Activated T-helper 1 cell treated with anti-CD3 and anti-CD28 coated beads, Interleukin-2, amount 50 U/mL, for 16 hours (primary cell): ENCODE measurements around the gene SLC25A21.
"Not testable (repeated sequence)": the region's sequence is repeated elsewhere in the genome, so short reads cannot be mapped to it uniquely, and the experiment has no call there.

Source experiments
- DNase-seq, 2 donors: peaks; one replicate each; pipeline ENCODE4 v3.0.0-alpha.2; 2020; ENCODE audit warnings: low read depth in 1 of 2, low spot score in 1 of 2

SLC25A21 gene

DNA sequence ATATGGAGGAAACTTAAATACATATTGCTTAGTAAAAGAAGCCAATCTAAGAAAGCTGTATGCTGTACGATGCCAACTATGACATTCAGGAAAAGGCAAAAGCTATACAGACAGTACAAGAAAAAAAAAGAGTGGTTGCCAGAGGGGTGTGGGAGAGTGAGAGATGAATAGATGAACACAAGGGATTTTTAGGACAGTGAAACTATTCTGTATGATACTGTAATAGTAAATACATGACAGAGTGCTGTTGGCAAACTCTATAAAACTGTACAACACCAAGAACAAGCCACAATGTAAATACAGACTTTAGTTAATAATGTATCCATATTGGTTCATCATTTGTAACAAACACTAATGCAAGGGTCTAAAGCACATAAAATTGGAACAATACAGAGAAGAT lies 14.5 kb upstream of the SLC25A21 start:
- DNase-seq: no peak

GRCh38 chr14:37185670-37186069 lies 13.3 kb upstream of the SLC25A21 start:
- no peak for DNase-seq

GRCh38 chr14:37184520-37184919 lies 12.1 kb upstream of the SLC25A21 start:
- not testable (repeated sequence) for DNase-seq

DNA sequence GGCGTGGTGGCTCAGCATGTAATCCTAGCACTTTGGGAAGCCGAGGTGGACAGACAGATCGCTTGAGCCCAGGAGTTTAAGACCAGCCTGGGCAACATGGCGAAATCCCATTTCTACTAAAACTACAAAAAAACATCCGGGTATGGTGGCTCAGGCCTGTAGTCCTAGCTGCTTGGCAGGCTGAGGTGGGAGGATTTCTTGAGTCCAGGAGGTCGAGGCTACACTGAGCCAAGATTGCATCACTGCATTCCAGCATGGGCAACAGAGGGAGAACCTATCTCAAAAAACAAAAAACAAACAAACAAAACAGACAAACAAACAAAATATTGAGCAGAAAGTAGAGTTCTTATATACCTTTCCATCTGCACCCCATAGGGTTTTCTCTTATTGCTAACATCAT lies 9.0 kb upstream of the SLC25A21 start:
- DNase-seq: no peak

GRCh38 chr14:37180886-37181285 lies 8.5 kb upstream of the SLC25A21 start:
- not testable (repeated sequence) for DNase-seq

GRCh38 chr14:37179896-37180502 lies 7.6 kb upstream of the SLC25A21 start:
- no peak for DNase-seq

GRCh38 chr14:37172936-37173614 lies 669 bp upstream of the SLC25A21 start:
- no peak for DNase-seq

- DNase-seq: no peak
Observed at GRCh38 chr14:37171678-37172023, 755 bp downstream of the SLC25A21 start.

DNA sequence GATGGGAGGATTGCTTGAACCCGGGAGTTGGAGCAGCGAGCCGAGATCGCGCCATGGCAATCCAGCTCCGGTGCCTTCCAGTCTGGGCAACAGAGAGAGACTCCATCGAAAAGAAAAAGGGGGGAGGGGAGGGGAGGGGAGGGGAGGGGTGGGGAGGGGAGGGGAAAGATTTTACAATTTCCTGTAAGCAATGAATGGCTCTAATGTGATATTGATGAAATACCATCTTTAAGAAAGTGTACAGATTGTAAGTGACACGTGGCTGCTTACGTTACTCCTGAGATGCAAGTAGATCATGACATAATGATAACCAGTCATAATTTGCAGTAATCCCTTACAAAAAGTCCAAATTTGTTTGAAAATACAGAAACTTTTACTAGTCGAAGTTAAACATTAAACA lies 1.4 kb downstream of the SLC25A21 start:
- no peak for DNase-seq

DNA sequence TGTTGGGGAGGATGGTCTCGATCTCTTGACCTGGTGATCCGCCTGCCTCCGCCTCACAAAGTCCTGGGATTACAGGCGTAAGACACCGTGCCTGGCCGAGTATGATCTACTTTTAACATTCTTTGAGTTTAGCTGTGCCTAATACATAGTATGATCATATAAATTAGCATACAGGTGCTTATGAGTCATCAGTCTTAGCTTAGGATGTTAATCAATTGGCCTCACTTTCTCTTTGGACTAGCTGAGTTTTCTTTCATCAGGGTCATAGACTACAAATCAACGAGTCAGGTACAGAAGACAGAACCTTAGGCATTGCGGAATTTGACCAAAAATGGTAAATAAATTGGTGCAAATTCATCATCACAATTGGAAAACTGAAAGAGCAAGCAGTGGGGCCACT lies 2.2 kb downstream of the SLC25A21 start:
- DNase-seq: no peak

DNA sequence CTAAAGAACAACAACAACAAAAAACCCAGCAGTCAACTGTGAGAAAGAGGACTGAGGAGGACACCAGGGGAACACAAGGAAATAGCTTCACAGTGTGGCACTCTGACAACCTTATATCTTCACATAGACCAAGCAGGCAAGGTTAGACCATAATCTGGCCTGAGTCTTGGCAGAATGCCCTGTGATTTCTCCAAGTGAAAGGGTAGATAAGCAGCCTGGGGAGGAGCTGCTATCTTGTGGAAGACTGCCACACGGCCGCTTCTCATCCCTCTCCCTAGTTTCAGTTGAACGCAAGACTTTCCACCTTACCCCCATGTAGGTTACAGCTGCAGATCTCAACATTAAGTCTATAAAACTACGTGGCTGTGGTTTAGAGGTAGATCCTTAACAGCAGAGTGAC lies 3.7 kb downstream of the SLC25A21 start:
- no peak for DNase-seq

- no peak for DNase-seq
Observed at GRCh38 chr14:37167151-37168047, 5.0 kb downstream of the SLC25A21 start.

- DNase-seq: no peak
Observed at GRCh38 chr14:37165794-37166193, 6.6 kb downstream of the SLC25A21 start.

- DNase-seq: not testable (repeated sequence)
Observed at GRCh38 chr14:37162307-37162706, 10.1 kb downstream of the SLC25A21 start.

GRCh38 chr14:37157987-37158386 lies 14.4 kb downstream of the SLC25A21 start:
- no peak for DNase-seq

DNA sequence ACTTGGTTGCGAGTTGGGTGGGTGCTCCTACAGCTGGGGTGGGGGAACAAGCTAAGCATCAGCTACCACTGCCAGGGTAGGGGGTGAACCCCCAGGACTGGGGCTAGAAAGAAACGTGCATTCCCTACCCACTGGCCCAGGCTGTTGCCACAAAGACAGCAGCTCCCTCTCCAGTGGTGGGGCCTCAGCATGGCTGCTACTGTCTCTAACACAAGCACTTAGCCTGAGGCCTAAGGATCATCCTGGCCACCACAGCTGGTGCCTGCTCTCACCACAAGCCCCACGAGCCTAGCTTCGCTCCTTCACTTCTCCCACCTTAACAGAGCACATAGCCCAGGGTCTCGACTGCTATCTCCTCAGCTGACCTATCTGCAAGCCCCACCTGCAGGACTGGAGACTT lies 18.9 kb downstream of the SLC25A21 start:
- no peak for DNase-seq

- DNase-seq: no peak
Observed at GRCh38 chr14:37153005-37153404, 19.4 kb downstream of the SLC25A21 start.

GRCh38 chr14:37150414-37150813 lies 22.0 kb downstream of the SLC25A21 start:
- DNase-seq: no peak

DNA sequence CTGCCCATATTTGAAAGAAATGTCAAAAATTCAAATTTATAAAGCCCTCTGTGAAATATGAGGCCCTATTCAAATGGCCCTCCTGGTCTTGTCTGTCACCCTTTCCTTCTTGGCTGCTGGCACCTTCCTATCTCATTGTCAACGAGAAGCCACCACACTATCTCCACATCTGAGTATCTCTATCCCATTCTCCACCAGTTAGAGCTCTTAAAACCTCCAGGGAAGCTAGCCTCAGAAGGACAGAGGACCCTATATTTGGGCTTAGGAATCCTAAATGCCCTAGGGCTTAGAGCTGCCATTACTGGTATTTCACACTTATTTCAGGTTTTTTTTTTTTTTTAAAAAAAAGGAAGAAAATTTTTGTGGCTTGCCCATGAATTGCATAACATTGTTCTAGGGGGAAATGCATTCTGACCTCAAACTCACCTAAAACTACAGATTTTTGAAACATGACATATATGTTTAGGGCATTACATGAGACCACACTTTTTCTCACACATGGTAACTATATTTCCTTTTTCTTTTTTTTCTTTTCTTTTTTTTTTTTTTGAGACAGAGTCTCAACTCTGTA lies 25.0 kb downstream of the SLC25A21 start:
- no peak for DNase-seq

DNA sequence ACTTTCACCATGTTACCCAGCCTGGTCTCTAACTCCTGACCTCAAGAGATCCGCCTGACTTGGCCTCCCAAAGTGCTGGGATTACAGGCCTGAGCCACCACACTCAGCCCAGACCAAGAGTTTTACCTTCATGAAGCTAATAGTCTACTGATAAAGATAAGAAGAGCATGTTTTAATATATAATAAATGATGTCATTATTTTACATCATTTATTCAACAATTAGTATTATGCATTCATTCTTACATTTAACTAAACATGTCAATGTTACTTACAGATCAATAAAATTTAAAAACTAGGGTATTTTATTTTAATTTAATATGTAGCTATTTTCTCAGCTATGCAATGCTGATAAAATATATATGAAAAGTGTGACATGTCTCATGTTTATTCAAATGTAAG lies 26.0 kb downstream of the SLC25A21 start:
- not testable (repeated sequence) for DNase-seq

- no peak for DNase-seq
Observed at GRCh38 chr14:37145395-37145794, 27.0 kb downstream of the SLC25A21 start.
